Astrocyte of the hippocampus (primary cell): ENCODE results near the gene BRMS1L.
"Not testable (repeated sequence)": the region's sequence is repeated elsewhere in the genome, so short reads cannot be mapped to it uniquely, and the experiment has no call there.

Experiments used
- DNase-seq: peaks from one replicate; pipeline ENCODE4 v3.0.0; 2011; ENCODE audit warnings: low read depth, low spot score

Gene BRMS1L

GRCh38 chr14:35826218-35826951 lies at the start of gene BRMS1L:
TSS of gene BRMS1L (plus strand) at chr14:35826338. CDS start at chr14:35826517, 179 bp downstream.
- peak; percentile 99 for DNase-seq

- DNase-seq: no peak
Observed at GRCh38 chr14:35776823-35777222, 49.3 kb upstream of the BRMS1L start.

- not testable (repeated sequence) for DNase-seq
Observed at GRCh38 chr14:35777550-35777949, 48.6 kb upstream of the BRMS1L start.

GRCh38 chr14:35779368-35779767 lies 46.8 kb upstream of the BRMS1L start:
- DNase-seq: no peak

- no peak for DNase-seq
Observed at GRCh38 chr14:35783699-35784098, 42.4 kb upstream of the BRMS1L start.

- DNase-seq: no peak
Observed at GRCh38 chr14:35786856-35787255, 39.3 kb upstream of the BRMS1L start.

GRCh38 chr14:35789651-35790050 lies 36.5 kb upstream of the BRMS1L start:
- DNase-seq: peak; percentile 80

- no peak for DNase-seq
Observed at GRCh38 chr14:35797796-35798195, 28.3 kb upstream of the BRMS1L start.

GRCh38 chr14:35806006-35806907 lies 19.9 kb upstream of the BRMS1L start:
- DNase-seq: no peak

GRCh38 chr14:35807131-35807961 lies 18.8 kb upstream of the BRMS1L start:
- DNase-seq: no peak

GRCh38 chr14:35808076-35808637 lies 18.0 kb upstream of the BRMS1L start:
- no peak for DNase-seq

GRCh38 chr14:35808638-35809563 lies 17.2 kb upstream of the BRMS1L start, which contains the start of gene RALGAPA1:
TSS of gene RALGAPA1 (minus strand) at chr14:35809295. CDS start at chr14:35808835, 460 bp downstream.
- DNase-seq: peak; percentile 99

- no peak for DNase-seq
Observed at GRCh38 chr14:35809597-35809996, 16.5 kb upstream of the BRMS1L start.

GRCh38 chr14:35810963-35811362 lies 15.2 kb upstream of the BRMS1L start:
- DNase-seq: no peak

GRCh38 chr14:35814371-35815005 lies 11.7 kb upstream of the BRMS1L start:
- peak; percentile 63 for DNase-seq

GRCh38 chr14:35818346-35819115 lies 7.6 kb upstream of the BRMS1L start:
- DNase-seq: peak; percentile 62

GRCh38 chr14:35819591-35820540 lies 6.3 kb upstream of the BRMS1L start:
- DNase-seq: no peak
